ENCODE measurements around the gene TJP2. TPM values are rescaled to one million over a fixed set of nuclear protein-coding genes. Genes with fewer than 3 reads are reported as not detected.

The TJP2 gene
- total and polyA plus RNA-seq, 2 of the 4 experiments (the other 2 are of a cell fraction) = 38.3 to 49.3 TPM

DNA sequence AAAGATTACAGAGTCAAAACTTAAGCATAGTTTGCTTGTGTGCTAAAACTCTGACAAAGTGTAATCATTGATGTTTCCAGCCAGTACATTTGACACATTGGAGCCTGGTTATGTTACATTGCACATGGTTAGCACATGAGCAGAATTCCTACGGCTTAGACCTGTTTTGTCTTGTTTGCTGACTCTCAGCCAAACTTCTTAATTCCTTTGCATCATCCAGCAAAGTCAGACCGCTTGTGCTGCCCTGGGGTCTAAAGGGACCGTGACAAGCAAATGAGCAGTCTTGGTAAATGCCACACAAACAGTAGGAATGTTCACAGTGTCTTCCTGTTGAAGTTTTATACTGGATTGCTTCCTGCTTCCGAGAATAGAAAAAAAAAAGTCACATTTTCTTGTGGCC lies 79.0 kb downstream of the TJP2 start:
- Histone ChIP-seq H3K56ac (ENCODE audit: extremely low read depth, insufficient read depth, low read length) (no peak overlapping the region), H3K4ac (ENCODE audit: low read depth, low read length) (no peak overlapping the region), H3K9me1 (ENCODE audit: insufficient read depth, low read length) (no peaks in the 10 kb centered on the region), H3K4me2 (ENCODE audit: low read depth, low read length) (no peak overlapping the region), H3K18ac (ENCODE audit: low read depth, low read length) (no peak overlapping the region), H2AFZ (replicated peaks; ENCODE audit: low read length, poor library complexity) (no peak overlapping the region), H3K14ac (replicated peaks; ENCODE audit: low read depth, low read length) (no peak overlapping the region), H2BK120ac (ENCODE audit: low read depth, low read length) (no peak overlapping the region), H3K9me3 (ENCODE audit: control insufficient read depth, insufficient read depth, low read length) (no peaks in the 10 kb centered on the region), H3K23ac (ENCODE audit: low read depth, low read length) (no peak overlapping the region), H3K27me3 (ENCODE audit: control insufficient read depth, insufficient read depth, low read length) (no peaks in the 10 kb centered on the region), H4K5ac (ENCODE audit: low read depth, low read length) (no peak overlapping the region), H3K9ac (ENCODE audit: low read depth, low read length) (no peak overlapping the region), H4K91ac (ENCODE audit: insufficient read depth, low read depth, low read length) (no peak overlapping the region), H2AK5ac (ENCODE audit: low read depth, low read length) (no peak overlapping the region), H3K4me1 (ENCODE audit: control insufficient read depth, insufficient read depth, low read length) (no peaks in the 10 kb centered on the region), H2AK9ac (replicated peaks; ENCODE audit: low read depth, low read length, poor library complexity) (no peak overlapping the region), H3K36me3 (ENCODE audit: control insufficient read depth, insufficient read depth, low read length) (peaks cover 22% of the 10 kb centered on the region), H3K79me1 (ENCODE audit: low read depth in 1 of 2, low read length in 2 of 2) (no peaks in the 10 kb centered on the region), H4K8ac (ENCODE audit: low read depth in 2 of 2, low read length in 2 of 2) (no peak overlapping the region), H3K4me3 (ENCODE audit: insufficient read depth, low read depth, low read length) (no peak overlapping the region), H2BK5ac (ENCODE audit: low read depth, low read length, poor library complexity, severe bottlenecking) (no peak overlapping the region), H4K20me1 (ENCODE audit: insufficient read depth, low read length) (no peaks in the 10 kb centered on the region), H2BK20ac (ENCODE audit: low read depth, low read length) (no peak overlapping the region), H2BK15ac (ENCODE audit: low read depth, low read length) (no peak overlapping the region), H3K27ac (ENCODE audit: insufficient read depth, low read length) (no peak overlapping the region)
- DNase-seq = peak; percentile 6
- dilution Hi-C loops (cut with HindIII; ENCODE audit: low sequenced_read_pairs, unreplicated experiment) (no loop called here), in situ Hi-C loops (cut with MboI; ENCODE audit: low sequenced_read_pairs) (loop anchor here (25.0 kb wide), 1 partner anchor 109 kb away; no protein-coding TSS in a partner anchor), intact Hi-C loops (cut with micrococcal nuclease) (no loop called here)
- CTCF ChIA-PET = interaction anchor here (0.6 kb wide), 1 partner anchor 29 kb away, joined by 3 read pairs; no protein-coding TSS in a partner anchor
- no TSS peak for BruUV-seq (replicated peaks)
- WGBS, 2 experiments (ENCODE audit: extremely low coverage in 2 of 2, insufficient read length in 1 of 2) = 34% methylated on average over 4 of the region's 4 CpGs; no CpG with 5 or more reads in 1 of the 2 experiments
- ATAC-seq (ENCODE audit: low read depth) = no peak
- no peak for TF ChIP-seq MAFK (IDR thresholded peaks at IDR 0.05; ENCODE audit: low read depth, low read length)
- no peak for TF ChIP-seq NFE2L2 (IDR thresholded peaks at IDR 0.05; ENCODE audit: low read depth, low read length)
- TF ChIP-seq MXI1 (IDR thresholded peaks at IDR 0.05; ENCODE audit: borderline replicate concordance, low read depth, low read length) = no peak
- no peak for TF ChIP-seq CEBPB (IDR thresholded peaks at IDR 0.05; ENCODE audit: low read depth, low read length)
- TF ChIP-seq POLR2A (IDR thresholded peaks at IDR 0.05; ENCODE audit: low read depth, low read length) = no peak
- TF ChIP-seq, protein P1, sequence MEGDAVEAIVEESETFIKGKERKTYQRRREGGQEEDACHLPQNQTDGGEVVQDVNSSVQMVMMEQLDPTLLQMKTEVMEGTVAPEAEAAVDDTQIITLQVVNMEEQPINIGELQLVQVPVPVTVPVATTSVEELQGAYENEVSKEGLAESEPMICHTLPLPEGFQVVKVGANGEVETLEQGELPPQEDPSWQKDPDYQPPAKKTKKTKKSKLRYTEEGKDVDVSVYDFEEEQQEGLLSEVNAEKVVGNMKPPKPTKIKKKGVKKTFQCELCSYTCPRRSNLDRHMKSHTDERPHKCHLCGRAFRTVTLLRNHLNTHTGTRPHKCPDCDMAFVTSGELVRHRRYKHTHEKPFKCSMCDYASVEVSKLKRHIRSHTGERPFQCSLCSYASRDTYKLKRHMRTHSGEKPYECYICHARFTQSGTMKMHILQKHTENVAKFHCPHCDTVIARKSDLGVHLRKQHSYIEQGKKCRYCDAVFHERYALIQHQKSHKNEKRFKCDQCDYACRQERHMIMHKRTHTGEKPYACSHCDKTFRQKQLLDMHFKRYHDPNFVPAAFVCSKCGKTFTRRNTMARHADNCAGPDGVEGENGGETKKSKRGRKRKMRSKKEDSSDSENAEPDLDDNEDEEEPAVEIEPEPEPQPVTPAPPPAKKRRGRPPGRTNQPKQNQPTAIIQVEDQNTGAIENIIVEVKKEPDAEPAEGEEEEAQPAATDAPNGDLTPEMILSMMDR (conservative IDR thresholded peaks at IDR 0.05; ENCODE audit: low read depth, low read length) = no peak
- TF ChIP-seq RFX5 (IDR thresholded peaks at IDR 0.05; ENCODE audit: low read depth, low read length) = no peak
- TF ChIP-seq BHLHE40 (IDR thresholded peaks at IDR 0.05; ENCODE audit: low read depth, low read length) = no peak
- TF ChIP-seq, protein P2, sequence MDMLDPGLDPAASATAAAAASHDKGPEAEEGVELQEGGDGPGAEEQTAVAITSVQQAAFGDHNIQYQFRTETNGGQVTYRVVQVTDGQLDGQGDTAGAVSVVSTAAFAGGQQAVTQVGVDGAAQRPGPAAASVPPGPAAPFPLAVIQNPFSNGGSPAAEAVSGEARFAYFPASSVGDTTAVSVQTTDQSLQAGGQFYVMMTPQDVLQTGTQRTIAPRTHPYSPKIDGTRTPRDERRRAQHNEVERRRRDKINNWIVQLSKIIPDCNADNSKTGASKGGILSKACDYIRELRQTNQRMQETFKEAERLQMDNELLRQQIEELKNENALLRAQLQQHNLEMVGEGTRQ (IDR thresholded peaks at IDR 0.05; ENCODE audit: low read depth, low read length) = no peak
- no peak for TF ChIP-seq CHD1 (IDR thresholded peaks at IDR 0.05; ENCODE audit: low read depth, low read length)
- no peak for TF ChIP-seq RCOR1 (IDR thresholded peaks at IDR 0.05; ENCODE audit: insufficient replicate concordance, low read length)
- POLR2A ChIA-PET (ENCODE audit: unreplicated experiment) = no interaction called here
